GM21367 (cell line): Measurements from ENCODE around the gene SLC12A7.
"Not testable (repeated sequence)": the region's sequence is repeated elsewhere in the genome, so short reads cannot be mapped to it uniquely, and the experiment has no call there.

Experiments used
- ATAC-seq: cut with Tn5 transposase; IDR thresholded peaks from one replicate; pipeline ENCODE4 v1.9.1; 2021; ENCODE audit not compliant: unreplicated experiment

SLC12A7 gene

DNA sequence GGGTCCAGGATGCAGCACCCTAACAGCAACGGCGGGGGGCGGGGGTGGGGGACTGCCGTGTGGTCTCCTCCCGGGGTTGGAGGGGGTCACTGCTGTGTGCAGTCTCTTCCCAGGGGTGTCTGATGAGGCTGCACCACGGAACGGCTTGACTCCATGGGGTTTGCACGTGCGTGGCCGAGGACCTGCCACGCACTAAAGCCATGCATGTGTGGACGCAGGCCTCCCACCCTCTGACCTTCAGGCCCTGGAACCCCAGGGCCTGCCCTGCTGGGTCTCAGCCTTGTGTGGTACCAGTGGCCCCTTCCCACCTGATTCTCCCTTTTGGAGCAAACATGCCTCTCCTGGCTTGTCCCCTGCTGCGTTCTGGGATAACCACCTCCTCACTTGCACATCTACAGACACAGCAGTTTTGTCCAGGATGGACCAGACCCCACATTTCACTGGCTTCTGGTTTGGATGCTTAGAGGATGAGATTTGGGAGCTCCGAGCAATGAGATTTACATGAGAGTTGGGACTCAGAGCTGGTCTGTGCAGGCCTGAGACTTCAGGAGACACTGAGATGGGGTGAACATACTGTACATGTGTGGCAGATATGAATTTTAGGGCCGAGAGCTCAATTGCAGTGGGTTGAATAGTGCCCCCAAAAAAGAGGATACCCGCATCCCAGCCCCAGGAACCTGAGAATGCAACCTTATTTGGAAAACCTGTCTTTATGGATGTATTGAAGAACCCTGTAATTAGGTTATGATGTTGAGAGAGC lies 45.8 kb downstream of the SLC12A7 start:
- no peak for ATAC-seq

DNA sequence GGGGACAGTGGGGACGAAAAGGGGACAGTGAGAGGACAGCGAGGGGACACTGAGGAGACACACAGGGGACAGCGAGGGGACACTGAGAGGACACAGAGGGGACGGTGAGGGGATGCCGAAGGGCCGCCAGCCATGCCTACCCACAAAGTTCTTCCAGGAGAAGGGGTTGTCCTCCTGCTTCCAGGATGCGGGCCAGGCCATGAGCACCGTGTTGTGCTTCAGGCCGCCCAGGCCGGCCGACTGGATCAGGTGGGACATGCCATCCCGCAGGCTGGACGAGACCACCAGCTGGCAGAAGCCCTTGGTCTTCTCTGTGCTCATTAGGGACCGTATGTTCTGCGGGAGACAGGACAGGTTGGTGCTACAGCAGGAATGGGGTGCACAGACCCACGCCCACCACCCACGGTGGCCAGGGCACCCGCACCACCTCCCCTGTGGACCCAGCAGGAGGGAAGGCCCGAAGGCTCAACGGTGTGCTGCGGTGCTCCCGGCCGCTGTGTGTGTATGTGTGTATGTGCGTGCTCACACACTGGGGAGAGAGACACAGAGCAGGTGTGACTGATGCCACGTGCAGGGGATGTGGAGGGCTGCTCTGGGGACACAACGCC lies 46.6 kb downstream of the SLC12A7 start:
- ATAC-seq, result no peak

DNA sequence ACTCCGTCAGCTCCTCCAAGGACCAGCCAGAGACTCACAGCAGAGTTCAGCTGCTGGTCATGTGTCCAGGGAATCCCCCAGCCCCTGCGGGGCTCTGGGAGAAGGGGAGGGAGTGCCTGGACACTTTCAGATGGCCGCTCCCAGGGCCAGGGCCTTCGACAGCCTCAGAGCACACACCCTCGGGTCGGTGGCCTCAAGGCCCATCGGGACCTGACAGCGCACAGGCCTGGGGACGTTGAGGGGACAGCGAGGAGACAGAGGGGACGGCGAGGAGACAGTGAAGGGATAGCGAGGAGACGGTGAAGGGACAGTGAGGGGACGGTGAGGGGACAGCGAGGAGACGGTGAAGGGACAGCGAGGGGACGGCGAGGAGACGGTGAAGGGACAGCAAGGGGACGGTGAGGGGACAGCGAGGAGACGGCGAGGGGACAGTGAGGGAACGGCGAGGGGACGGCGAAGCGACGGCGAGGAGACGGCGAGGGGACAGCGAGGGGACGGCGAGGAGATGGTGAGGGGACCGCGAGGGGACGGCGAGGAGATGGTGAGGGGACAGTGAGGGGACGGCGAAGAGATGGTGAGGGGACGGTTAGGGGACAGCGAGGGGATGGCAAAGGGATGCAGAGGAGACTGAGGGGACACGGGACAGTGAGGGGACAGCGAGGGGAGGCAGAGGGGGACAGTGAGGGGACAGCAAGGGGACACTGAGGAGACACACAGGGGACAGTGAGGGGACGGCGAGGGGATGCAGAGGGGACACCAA lies 47.3 kb downstream of the SLC12A7 start:
- no peak for ATAC-seq

DNA sequence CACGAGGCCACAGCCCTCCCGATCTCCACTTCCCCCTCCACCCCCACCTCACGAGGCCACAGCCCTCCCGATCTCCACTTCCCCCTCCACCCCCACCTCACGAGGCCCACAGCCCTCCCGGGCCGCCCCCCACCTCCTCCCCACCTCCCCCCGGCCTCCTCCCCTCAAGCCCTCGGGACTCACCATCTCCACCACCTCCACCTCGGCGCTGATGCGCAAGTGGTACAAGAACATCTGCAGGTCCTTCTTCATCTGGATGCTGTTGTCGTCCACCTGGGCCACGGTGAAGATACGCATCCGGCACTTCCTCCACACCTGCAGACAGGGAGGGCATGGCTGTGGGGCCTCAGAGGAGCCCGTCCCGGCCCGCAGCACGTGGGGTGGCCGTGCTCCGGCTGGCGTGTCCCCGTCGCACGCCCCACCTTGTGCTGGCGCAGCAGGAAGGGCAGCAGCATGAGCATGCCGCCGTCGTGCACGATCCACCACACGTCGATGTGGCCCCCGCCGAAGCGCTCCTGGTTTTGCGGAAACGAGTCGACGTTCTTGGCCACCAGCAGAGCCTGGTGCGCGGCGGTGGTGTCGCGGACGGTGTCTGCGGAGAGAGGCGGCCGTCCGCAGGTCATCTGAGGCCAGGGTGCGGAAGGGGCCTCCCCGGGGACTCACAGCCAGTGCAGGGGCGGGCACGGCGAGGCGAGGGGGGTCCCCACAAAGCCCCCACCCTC lies 48.0 kb downstream of the SLC12A7 start:
- no peak for ATAC-seq

DNA sequence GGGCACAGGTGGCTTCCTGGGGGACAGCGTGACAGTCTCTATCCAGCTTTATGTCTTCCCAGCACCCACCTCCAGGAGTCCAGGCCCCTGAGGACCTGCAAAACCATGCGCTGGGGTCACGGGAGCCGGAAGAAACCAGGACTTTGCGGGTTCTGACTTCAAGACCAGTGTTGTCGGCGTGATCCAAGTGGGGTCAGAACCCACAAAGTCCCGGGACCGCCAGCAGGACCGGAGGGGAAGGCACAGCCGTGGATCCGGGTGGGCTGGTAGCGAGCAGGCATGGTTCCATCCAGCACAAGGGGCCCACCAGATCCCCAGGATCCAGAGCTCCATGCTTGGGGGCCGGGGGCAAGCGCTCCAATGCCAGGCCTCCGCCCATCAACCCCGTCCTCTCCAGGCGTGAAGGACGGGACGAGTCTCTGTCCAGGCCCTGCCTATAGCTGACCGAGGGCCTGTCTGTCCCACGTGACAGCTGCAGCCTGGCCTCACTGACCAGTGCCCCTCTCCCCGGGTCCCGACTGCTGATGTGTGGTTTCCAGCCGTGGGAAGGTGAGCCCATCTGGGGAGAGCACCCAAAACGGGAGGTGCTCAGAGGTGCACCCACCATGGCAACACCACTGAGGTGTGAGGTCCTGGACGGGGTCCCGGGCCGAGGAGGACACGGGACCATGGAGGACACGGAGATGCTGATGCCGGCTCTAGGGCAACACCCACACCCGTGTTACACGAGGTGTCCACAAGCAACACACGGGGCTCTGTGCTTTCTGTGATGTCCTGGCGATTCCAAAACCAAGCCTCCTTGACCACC lies 48.9 kb downstream of the SLC12A7 start:
- no peak for ATAC-seq

DNA sequence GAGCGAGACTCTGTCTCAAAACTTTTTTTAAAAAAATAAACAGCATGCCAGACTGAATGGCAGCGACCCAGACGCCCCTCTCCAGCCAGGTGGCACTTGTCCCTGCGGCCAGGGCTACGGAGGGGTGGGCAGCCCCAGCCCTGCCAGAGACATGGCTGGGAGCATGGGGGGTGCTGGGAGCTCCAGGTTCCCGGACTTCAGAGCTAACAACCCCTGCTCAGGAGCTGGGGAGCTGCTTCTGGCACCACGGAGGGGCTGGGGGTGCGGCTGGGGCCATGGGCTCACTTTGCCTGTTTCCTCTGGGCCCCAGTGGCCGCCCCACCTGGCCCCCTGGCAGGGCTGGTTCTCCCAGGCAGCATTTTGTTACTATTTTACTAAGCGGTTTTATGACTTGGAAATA lies 49.9 kb downstream of the SLC12A7 start:
- no peak for ATAC-seq

DNA sequence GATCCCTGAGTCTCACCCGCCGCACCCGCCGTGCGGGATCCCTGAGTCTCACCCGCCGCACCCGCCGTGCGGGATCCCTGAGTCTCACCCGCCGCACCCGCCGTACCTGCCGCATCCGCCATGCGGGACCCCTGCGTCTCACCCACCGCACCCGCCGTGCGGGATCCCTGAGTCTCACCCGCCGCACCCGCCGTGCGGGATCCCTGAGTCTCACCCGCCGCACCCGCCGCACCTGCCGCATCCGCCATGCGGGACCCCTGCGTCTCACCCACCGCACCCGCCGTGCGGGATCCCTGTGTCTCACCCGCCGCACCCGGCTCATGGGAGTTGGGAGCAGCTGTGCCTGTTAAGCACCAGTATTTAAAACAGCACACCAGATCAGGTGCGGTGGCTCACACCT lies 50.6 kb downstream of the SLC12A7 start:
- not testable (repeated sequence) for ATAC-seq

DNA sequence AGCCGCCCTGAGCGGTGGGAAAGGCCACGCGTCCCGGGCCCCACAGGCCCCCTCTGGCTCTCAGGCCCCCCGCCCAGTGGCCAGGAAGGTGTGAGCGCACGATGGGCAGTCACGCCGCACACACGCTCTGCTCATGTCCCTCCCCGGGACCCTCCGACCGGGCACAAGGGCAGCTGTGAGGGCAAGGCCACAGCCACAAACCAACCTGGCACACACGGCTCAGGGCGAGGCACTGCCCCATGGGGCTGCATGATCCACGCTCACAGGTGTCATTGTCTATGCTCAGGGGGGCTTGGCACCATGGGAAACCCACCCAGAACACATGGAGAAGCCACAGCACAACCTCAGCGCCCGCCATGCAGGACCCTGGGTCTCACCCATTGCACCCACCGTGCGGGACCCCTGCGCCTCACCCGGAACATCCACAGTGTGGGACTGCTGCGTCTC lies 51.3 kb downstream of the SLC12A7 start:
- ATAC-seq, result no peak

DNA sequence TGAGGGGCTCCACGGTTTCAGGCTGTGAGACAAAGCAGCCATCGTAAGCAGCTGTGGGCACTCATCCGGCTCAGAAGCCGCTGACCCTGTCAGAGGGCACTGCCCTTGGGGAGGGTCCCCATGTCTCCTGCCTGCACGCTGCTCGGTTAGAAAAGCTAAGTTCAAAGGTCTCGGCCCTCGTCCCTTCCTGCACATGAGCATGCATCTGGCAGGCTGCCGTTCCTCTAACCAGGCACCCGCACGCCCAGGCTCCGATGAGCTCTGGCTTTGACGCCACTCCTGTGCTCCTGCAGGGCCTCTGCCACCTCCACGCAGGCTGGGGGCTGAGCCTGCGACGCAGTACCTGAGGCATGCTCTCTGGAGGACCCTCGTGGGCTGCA lies 52.0 kb downstream of the SLC12A7 start:
- no peak for ATAC-seq

DNA sequence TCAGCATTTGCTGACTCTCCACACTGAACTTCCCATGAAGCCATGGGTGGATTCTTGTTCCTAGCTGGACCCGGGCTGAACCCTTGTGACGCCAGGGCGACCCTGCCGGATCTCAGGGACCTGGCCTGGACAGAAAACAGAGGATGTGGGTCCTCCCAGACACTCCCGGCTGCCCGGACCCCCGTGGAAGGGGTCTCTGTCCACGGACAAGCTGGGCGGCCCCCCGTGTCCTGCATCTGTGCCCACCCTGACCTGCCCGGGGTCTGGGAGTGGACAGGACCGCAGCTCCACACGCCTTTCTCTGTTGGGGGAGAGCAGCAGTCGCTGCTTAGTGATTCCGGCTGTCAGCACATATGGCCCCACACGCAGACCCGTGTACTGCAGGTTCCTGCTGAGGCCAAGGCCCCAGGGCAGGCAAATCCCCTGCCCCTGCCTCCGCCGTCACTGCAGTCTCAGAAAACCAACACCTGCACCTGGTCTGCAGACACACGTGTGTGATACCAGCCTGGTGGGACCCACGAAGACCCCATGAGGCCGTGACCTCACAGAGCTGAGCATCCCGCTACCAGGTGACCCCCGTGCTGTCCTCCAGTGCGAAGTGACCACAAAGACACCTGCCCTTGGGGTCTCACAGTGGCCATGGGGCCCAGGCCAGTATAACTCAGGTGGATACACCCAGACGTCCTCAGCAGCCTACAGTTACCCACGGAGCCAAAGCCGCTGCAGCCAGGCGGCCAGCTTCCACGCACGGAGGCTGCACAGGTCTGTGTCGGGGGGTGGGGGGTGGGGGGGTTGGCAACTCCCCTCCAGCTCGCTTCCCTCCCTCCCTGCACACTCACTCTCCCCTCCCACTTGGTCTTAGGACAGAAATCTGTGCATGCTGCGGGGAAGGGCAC lies 52.6 kb downstream of the SLC12A7 start:
- ATAC-seq, result no peak

DNA sequence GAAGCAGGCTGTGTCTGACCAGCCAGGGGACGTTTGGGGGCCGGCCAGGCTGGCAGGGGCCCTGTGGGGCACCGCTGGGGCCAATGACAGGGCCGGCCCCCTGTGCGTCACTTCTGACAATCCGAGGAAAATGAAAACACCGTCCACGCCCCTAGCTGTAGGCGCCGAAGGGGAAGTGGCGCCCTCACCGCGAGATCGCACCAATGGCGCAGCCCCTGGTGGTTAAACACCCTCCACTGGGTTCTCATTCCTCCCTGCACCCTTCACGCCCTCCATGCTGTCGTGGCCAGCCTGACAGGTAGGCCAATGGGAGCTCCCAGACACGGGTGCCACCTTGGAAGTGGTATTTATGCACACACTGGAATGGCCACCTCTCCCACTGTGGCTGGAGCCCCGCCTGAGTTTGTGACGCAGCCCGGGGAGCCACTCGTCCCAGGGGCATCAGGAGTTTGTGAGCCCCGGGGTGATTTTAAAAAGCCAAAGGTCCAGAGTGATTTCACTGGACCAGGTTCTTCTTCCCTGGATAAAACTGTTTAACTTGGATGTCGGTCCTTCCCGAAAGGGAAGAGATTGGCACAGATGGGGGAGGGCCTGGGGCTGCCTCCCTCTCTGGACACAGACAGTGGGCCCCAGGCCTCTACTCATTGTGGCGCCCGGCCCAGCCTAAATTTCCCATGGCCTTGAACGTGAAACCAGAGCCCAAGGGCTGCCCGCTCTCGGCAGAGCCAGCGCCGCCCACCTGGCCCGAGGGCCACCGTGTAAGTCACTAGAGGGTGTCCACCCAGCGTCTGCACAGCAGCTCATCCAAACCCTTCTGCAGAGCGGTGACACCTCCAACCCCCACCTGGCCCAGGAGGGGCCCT lies 53.5 kb downstream of the SLC12A7 start:
- no peak for ATAC-seq

DNA sequence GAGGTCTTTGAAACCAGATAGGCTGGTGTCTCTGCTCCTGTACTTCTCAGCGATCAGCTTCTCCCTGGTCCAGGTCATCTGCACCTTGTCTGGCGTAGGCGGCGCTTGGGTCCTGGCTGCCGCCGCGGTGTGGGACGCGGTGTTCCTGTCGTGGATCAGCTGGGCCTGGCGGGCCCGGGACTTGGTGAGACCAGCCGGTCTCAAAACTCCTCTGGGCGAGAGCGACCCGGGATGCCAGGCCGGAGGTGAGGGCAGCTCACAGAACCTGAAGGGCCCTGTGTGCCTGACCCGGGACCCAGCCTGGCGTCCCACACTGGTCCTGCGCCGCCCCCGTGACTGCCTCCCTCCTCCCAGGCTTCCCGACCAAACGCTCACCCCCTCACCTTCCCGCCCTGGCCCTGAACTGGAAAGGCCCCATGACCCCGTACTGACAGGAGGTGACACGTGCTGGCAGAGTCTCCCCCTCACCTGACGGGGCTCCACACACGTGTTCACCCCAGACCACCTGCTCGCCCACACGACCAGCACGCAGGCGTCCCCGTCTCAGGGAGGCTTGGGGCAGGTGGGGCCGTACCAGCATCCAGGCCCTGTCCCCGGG lies 54.3 kb downstream of the SLC12A7 start:
- no peak for ATAC-seq

DNA sequence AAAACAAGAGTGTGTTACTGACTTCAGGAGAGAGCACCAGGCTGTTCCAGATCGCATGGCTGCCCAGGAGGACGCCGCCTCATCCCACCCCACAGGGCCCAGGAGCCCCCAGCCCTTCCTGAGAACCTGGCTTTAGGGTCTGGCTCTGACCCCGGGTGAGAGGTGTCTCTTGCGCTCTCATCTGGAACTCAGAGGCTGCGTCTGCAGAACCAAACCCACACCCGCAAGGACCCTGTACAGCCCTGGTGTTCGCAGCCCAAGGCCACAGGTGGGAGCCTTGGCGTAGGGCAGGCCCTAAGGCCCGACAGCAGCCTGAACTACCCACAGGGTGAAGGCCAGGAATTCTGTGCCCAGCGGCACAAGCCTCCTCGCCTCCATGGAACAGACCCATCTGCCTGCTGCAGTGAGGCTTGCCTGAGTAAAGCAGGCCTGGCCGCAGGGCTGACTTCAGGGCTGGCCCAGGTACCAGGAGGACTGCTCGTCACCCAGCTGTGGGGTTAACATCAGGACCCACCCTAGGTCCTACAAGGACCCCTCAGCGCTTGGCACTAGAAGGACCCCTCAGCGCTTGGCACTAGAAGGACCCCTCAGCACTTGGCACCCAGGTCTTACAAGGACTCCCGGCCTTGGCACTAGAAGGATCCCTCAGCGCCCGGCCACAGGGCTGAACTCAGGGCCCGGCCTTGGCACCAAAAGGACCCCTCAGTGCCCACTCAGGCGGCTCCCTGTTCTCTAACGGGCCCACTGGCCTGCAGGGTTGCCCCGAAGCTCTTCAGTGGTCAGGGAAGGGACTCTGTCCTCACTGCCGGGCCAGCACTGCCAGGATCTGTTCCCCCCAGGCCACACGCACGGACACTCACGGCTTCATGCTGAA lies 55.0 kb downstream of the SLC12A7 start:
- ATAC-seq, result no peak

DNA sequence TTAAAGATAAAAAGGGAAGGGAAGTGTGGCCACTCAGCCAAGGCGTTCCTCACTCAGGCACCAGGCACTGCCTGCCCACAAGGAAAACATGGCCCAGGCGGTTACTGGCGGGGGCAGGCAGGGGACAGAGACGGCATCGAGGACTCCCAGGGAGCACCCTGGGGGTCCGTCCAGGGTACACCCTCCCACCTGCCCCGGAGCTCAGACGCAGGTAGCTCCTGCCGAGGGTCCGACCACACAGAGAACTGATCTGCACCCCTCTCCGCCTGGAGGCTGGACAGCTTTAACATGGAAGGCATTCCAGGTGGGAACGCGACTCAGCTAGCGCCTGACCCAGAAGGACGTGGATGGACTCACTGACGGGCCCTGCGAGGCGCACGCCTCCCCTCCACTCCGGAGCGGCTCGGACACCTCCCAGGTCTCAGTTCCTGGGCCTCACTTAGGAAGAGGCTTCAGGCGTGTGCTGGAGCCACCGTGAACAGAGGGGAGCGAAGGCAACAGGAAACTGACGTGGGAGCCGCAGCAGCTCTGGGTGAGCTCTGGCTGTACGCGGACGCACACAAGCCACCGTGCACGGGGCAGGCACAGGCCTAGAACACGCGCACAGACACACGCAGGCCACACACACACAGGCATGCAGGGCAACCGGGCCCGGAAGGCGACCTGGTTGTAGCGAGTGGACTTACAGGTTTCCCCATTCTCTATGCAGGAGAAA lies 55.8 kb downstream of the SLC12A7 start:
- no peak for ATAC-seq

DNA sequence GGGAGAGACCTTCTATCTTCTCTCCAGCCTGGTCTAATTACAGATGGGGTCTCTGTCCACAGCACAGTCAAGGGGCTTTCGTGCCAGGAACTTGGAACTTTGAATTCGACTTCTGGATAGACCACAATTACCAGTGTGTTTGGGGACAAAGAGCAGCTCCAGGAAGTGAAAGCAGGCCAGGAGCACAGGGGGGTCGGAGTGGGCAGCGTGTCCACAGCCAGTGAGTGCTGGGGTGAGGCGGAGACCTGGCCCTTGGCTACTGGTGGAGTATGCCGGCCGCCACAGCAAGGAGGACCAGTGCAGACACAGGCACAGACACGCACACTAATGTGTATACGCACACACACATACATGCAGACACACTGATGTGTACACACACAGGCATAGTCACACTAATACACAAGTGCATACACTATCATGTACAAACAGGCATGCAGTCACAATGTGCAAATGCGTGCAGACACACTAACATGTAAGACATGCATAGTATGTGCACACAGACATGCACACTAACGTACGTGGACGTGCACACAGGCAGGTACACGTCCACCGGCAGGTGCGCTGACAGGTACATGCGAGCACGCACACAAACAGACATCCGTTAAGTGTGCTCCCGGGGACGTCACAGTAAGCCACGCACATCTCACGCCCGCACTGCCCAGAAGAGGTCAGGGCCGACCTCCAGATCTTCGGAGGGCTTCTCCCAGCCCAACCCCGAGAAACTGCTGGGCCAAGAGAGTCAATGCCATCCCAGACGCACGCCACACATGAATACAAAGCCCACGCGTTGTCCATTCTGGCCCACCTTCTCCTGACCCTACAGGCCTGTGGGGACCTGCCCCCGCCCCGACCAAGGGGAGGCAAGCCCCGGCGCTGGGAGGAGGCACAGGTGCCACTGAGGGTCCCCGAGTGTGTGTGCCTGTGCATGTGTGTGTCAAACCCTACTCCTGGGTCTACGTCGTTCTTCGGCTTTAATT lies 56.8 kb downstream of the SLC12A7 start:
- no peak for ATAC-seq
